Natural killer cell (primary cell): ENCODE data around the gene TM9SF3. TPM values are rescaled to one million over a fixed set of nuclear protein-coding genes. Genes with fewer than 3 reads are reported as not detected.
A peak's percentile ranks its signal among the peaks of the same experiment; 100 is the strongest.

Experiments
- ATAC-seq, 3 donors: fragments of 150-1000 bp in 2 of 3; fragments of 200-7000 bp in 1 of 3; cut with Tn5 transposase; 1 replicate in 1 of 3; 2 replicates in 2 of 3; pipeline ENCODE4 v1.10.0; 2021; ENCODE audit warnings: mild to moderate bottlenecking in 2 of 3, moderate library complexity in 2 of 3
- DNase-seq, 2 donors: peaks; one replicate each; pipeline versions ENCODE4 v3.0.0 to v3.0.0-alpha.2; 2013 to 2021; ENCODE audit warnings: mixed read lengths in 1 of 2
- H3K27ac ChIP-seq: one replicate; pipeline ENCODE4 v1.5.1; 2013; ENCODE audit warnings: mild to moderate bottlenecking, low read length
- H3K27me3 ChIP-seq: one replicate; pipeline ENCODE4 v1.6.1; 2013; ENCODE audit warnings: low read length; ENCODE audit not compliant: control insufficient read depth, insufficient read depth
- H3K36me3 ChIP-seq: one replicate; pipeline ENCODE4 v1.6.1; 2013; ENCODE audit warnings: low read length; ENCODE audit not compliant: control insufficient read depth, insufficient read depth
- H3K4me1 ChIP-seq: one replicate; pipeline ENCODE4 v1.6.1; 2013; ENCODE audit warnings: low read length; ENCODE audit not compliant: control insufficient read depth, insufficient read depth
- H3K4me3 ChIP-seq: one replicate; pipeline ENCODE4 v1.5.1; 2013; ENCODE audit warnings: low read length
- H3K9me3 ChIP-seq: one replicate; pipeline ENCODE4 v1.6.1; 2013; ENCODE audit warnings: low read length; ENCODE audit not compliant: control insufficient read depth, insufficient read depth
- H3K27ac Mint-ChIP-seq, 2 donors: one replicate each; pipeline ENCODE4 v1.8.0; 2022; ENCODE audit warnings: mild to moderate bottlenecking in 2 of 2, mixed read lengths in 2 of 2, moderate library complexity in 1 of 2
- H3K27me3 Mint-ChIP-seq, 2 donors: one replicate each; pipeline ENCODE4 v1.8.0; 2022; ENCODE audit warnings: low read depth in 2 of 2, mixed read lengths in 2 of 2
- H3K36me3 Mint-ChIP-seq: one replicate; pipeline ENCODE4 v1.8.0; 2022; ENCODE audit warnings: mixed read lengths
- H3K4me1 Mint-ChIP-seq, 2 donors: one replicate each; pipeline ENCODE4 v1.8.0; 2022; ENCODE audit warnings: mixed read lengths in 2 of 2
- H3K4me3 Mint-ChIP-seq: one replicate; pipeline ENCODE4 v1.8.0; 2022; ENCODE audit warnings: mild to moderate bottlenecking, moderate library complexity, mixed read lengths
- H3K9me3 Mint-ChIP-seq, 2 donors: one replicate each; pipeline ENCODE4 v1.8.0; 2022; ENCODE audit warnings: mixed read lengths in 2 of 2
- WGBS: methylation state at CpG from one replicate; pipeline ENCODE4 v1.1.7; 2013; ENCODE audit warnings: missing lambda C conversion rate; ENCODE audit not compliant: insufficient coverage; 5-methylcytosine and 5-hydroxymethylcytosine counted together
- intact Hi-C: fragments of 100-400 bp; cut with micrococcal nuclease; formaldehyde crosslinking; loops from one replicate; pipeline ENCODE4 v1.14.2; 2022
- total RNA-seq, 4 donors: library from RNA; stranded (reverse); fragments of 120-200 nt in 1 of 4; gene quantifications; one replicate each; pipeline versions ENCODE4 v1.2.3 to v1.2.4, GENCODE V29; 2013 to 2022
- TF ChIP-seq, protein P1 (sequence below): fragments of 200-600 bp; IDR thresholded peaks from one replicate; pipeline ENCODE4 v1.8.0; 2022; ENCODE audit warnings: antibody characterized with exemption

Gene TM9SF3
- total RNA-seq, 3 donors from 2014 or later (not counting 1 experiment from before 2014, with no cell fraction given): 113 to 119 (median 117) TPM

DNA sequence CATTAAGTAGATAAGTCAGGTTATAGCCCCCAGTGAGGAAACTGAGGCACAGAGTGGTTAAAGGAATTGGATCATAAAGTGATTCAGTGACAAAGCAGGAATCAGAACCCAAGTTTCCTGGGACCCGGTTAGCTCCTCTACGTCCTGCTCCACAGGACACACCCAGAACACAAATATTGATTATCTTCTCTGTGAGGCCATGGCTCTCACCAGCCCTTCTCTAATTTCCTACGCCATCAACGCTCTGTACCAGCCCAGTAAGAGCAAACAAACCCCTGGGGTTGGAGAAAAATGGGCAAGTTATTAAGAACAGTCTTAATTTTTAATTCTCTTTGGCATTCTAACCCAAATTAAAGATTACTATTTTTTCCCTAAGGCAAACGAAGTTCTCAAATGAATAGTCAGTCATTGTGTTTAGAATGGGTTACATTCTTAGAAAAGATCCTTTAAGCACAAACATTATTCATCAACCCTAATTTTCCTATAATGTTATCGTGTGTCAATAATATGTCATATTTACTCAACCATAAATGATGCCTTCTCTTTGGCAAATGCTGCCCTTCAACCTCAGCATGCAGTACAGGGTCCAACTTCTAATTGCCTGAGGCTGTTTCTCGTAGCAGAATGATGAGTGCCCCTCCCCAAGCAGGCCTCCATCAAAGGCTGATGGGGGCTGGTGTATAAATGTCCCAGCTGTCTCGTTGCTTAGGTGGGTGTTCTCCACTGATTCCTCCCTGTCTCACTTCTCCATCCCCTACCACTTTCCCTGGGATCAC is 25.4 kb upstream of the TM9SF3 start:
- Mint-ChIP-seq H3K4me1 (peaks cover 20 to 33% of the 10 kb centered on the region in 2 donors), H3K27me3 (no peaks in the 10 kb centered on the region), H3K36me3 (peaks cover 9% of the 10 kb centered on the region), H3K9me3 (no peaks in the 10 kb centered on the region), H3K27ac (peak overlapping the region; percentile 54 to 77), H3K4me3 (no peak overlapping the region)
- H3K4me3 ChIP-seq: no peak overlapping the region
- H3K9me3 ChIP-seq: no peaks in the 10 kb centered on the region
- intact Hi-C loops: no loop called here
- 100% methylated on average over 6 of the region's 8 CpGs for WGBS
- DNase-seq (no peak), ATAC-seq (no peak)
- no peaks in the 10 kb centered on the region for H3K27me3 ChIP-seq
- no peak overlapping the region for H3K27ac ChIP-seq
- TF ChIP-seq, protein P1, sequence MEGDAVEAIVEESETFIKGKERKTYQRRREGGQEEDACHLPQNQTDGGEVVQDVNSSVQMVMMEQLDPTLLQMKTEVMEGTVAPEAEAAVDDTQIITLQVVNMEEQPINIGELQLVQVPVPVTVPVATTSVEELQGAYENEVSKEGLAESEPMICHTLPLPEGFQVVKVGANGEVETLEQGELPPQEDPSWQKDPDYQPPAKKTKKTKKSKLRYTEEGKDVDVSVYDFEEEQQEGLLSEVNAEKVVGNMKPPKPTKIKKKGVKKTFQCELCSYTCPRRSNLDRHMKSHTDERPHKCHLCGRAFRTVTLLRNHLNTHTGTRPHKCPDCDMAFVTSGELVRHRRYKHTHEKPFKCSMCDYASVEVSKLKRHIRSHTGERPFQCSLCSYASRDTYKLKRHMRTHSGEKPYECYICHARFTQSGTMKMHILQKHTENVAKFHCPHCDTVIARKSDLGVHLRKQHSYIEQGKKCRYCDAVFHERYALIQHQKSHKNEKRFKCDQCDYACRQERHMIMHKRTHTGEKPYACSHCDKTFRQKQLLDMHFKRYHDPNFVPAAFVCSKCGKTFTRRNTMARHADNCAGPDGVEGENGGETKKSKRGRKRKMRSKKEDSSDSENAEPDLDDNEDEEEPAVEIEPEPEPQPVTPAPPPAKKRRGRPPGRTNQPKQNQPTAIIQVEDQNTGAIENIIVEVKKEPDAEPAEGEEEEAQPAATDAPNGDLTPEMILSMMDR: no peak
- H3K36me3 ChIP-seq: peaks cover 69% of the 10 kb centered on the region
- peaks cover 18% of the 10 kb centered on the region for H3K4me1 ChIP-seq

DNA sequence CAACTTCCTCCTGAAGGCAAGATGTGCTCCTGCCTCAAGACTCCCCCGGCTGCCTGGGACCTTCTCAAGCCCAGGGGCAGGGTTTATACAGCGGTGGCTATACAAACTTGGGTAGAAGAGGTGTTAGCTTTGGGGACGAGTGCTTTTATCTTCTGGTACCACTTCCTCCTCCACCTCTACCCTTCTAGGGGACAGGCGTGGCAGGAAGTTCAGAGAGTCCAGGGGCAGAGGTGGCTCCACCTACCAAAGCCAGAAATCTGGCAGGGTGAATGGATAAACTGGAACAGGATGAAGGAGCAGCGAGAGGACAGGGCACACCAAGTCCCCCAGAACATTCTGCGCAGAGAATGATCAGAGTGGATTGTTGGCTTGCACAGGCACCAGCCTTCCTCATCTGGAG is 24.0 kb upstream of the TM9SF3 start:
- H3K27me3 ChIP-seq: no peaks in the 10 kb centered on the region
- H3K4me1 Mint-ChIP-seq: peaks cover 25 to 31% of the 10 kb centered on the region in 2 donors
- intact Hi-C loops: no loop called here
- ATAC-seq (peak; percentile 75 to 92 (median 82)), DNase-seq (peak in 1 of 2 donors; percentile 22)
- peaks cover 63% of the 10 kb centered on the region for H3K36me3 ChIP-seq
- peaks cover 18% of the 10 kb centered on the region for H3K4me1 ChIP-seq
- H3K4me3 ChIP-seq: no peak overlapping the region
- H3K27ac ChIP-seq: peak overlapping the region; percentile 52
- TF ChIP-seq, protein P1: no peak
- H3K4me3 Mint-ChIP-seq: no peak overlapping the region
- no peaks in the 10 kb centered on the region for H3K9me3 Mint-ChIP-seq
- H3K27me3 Mint-ChIP-seq: no peaks in the 10 kb centered on the region
- no peaks in the 10 kb centered on the region for H3K9me3 ChIP-seq
- 65% methylated on average over 4 of the region's 6 CpGs for WGBS
- peaks cover 8% of the 10 kb centered on the region for H3K36me3 Mint-ChIP-seq
- peak overlapping the region; percentile 77 to 86 for H3K27ac Mint-ChIP-seq

DNA sequence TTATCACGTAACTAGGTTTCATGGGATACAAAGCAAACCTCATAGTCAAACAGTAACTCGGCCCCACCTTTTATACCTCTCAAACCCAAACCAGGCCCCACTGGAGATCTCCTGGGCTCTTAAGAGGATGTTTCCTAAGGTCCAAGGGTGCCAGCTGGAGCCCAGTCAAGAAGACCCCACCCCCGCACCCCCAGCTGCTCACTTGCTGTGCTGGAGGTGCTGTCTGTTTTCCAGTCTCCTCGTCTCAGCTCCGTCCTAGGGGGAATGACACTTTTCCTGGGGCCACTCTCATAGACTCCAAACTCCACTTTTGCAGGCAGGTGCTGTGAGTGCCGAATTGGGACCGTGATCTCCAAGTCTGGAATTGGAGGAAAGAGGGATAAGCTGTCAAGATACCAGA is 22.7 kb upstream of the TM9SF3 start:
- Mint-ChIP-seq H3K27me3 (no peaks in the 10 kb centered on the region), H3K27ac (peak overlapping the region; percentile 77 to 86), H3K4me1 (peaks cover 21 to 25% of the 10 kb centered on the region in 2 donors), H3K4me3 (no peak overlapping the region), H3K9me3 (no peaks in the 10 kb centered on the region), H3K36me3 (peaks cover 8% of the 10 kb centered on the region)
- Histone ChIP-seq H3K4me3 (no peak overlapping the region), H3K36me3 (peaks cover 58% of the 10 kb centered on the region), H3K27me3 (no peaks in the 10 kb centered on the region), H3K9me3 (no peaks in the 10 kb centered on the region), H3K4me1 (peaks cover 18% of the 10 kb centered on the region), H3K27ac (no peak overlapping the region)
- ATAC-seq (no peak), DNase-seq (no peak)
- TF ChIP-seq, protein P1: no peak
- over 99% methylated on average over 7 of the region's 7 CpGs for WGBS
- intact Hi-C loops: no loop called here
